ENCODE results near the gene BEND3. TPM values are rescaled to one million over a fixed set of nuclear protein-coding genes. Genes with fewer than 3 reads are reported as not detected.

Gene BEND3
- total and polyA plus RNA-seq, 2 experiments from 2014 or later = 9.2 to 33.7 TPM

GRCh38 chr6:107144666-107145065, 29.4 kb upstream of the BEND3 start:
- TF ChIP-seq ETS1 (IDR thresholded peaks at IDR 0.05) (no peak), STAT1 (IDR thresholded peaks at IDR 0.05; ENCODE audit: unreplicated experiment) (no peak), ZNF114 (CRISPR knock-in tag; IDR thresholded peaks at IDR 0.05) (no peak), CREB1 (CRISPR knock-in tag; IDR thresholded peaks at IDR 0.05; ENCODE audit: low read depth) (no peak), NANOG (IDR thresholded peaks at IDR 0.05; ENCODE audit: borderline replicate concordance) (no peak), ZNF331 (CRISPR knock-in tag; IDR thresholded peaks at IDR 0.05; ENCODE audit: low read depth) (no peak), EZH2phosphoT487 (IDR thresholded peaks at IDR 0.05; ENCODE audit: unreplicated experiment) (no peak), EZH2 (IDR thresholded peaks at IDR 0.05; ENCODE audit: low read depth, unreplicated experiment) (no peak), JUNB (IDR thresholded peaks at IDR 0.05; ENCODE audit: unreplicated experiment) (no peak), POLR2AphosphoS5 (IDR thresholded peaks at IDR 0.05; ENCODE audit: low read depth) (no peak), REST (IDR thresholded peaks at IDR 0.05; ENCODE audit: unreplicated experiment) (no peak), CTCF (conservative IDR thresholded peaks at IDR 0.05; ENCODE audit: low read depth in 2 of 2) (no peak)
- TF ChIP-seq, protein P1, sequence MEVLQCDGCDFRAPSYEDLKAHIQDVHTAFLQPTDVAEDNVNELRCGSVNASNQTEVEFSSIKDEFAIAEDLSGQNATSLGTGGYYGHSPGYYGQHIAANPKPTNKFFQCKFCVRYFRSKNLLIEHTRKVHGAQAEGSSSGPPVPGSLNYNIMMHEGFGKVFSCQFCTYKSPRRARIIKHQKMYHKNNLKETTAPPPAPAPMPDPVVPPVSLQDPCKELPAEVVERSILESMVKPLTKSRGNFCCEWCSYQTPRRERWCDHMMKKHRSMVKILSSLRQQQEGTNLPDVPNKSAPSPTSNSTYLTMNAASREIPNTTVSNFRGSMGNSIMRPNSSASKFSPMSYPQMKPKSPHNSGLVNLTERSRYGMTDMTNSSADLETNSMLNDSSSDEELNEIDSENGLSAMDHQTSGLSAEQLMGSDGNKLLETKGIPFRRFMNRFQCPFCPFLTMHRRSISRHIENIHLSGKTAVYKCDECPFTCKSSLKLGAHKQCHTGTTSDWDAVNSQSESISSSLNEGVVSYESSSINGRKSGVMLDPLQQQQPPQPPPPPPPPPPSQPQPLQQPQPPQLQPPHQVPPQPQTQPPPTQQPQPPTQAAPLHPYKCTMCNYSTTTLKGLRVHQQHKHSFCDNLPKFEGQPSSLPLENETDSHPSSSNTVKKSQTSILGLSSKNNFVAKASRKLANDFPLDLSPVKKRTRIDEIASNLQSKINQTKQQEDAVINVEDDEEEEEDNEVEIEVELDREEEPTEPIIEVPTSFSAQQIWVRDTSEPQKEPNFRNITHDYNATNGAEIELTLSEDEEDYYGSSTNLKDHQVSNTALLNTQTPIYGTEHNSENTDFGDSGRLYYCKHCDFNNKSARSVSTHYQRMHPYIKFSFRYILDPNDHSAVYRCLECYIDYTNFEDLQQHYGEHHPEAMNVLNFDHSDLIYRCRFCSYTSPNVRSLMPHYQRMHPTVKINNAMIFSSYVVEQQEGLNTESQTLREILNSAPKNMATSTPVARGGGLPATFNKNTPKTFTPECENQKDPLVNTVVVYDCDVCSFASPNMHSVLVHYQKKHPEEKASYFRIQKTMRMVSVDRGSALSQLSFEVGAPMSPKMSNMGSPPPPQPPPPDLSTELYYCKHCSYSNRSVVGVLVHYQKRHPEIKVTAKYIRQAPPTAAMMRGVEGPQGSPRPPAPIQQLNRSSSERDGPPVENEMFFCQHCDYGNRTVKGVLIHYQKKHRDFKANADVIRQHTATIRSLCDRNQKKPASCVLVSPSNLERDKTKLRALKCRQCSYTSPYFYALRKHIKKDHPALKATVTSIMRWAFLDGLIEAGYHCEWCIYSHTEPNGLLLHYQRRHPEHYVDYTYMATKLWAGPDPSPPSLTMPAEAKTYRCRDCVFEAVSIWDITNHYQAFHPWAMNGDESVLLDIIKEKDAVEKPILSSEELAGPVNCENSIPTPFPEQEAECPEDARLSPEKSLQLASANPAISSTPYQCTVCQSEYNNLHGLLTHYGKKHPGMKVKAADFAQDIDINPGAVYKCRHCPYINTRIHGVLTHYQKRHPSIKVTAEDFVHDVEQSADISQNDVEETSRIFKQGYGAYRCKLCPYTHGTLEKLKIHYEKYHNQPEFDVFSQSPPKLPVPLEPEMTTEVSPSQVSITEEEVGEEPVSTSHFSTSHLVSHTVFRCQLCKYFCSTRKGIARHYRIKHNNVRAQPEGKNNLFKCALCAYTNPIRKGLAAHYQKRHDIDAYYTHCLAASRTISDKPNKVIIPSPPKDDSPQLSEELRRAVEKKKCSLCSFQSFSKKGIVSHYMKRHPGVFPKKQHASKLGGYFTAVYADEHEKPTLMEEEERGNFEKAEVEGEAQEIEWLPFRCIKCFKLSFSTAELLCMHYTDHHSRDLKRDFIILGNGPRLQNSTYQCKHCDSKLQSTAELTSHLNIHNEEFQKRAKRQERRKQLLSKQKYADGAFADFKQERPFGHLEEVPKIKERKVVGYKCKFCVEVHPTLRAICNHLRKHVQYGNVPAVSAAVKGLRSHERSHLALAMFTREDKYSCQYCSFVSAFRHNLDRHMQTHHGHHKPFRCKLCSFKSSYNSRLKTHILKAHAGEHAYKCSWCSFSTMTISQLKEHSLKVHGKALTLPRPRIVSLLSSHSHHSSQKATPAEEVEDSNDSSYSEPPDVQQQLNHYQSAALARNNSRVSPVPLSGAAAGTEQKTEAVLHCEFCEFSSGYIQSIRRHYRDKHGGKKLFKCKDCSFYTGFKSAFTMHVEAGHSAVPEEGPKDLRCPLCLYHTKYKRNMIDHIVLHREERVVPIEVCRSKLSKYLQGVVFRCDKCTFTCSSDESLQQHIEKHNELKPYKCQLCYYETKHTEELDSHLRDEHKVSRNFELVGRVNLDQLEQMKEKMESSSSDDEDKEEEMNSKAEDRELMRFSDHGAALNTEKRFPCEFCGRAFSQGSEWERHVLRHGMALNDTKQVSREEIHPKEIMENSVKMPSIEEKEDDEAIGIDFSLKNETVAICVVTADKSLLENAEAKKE (CRISPR knock-in tag; IDR thresholded peaks at IDR 0.05) = no peak
- Mint-ChIP-seq H3K4me3 (no peak overlapping the region), H3K4me1 (peaks cover 3% of the 10 kb centered on the region; the same call in 2 of the 3 replicates), H3K9me3 (no peaks in the 10 kb centered on the region), H3K27ac (no peak overlapping the region), H3K36me3 (ENCODE audit: low read depth) (no peaks in the 10 kb centered on the region), H3K27me3 (ENCODE audit: insufficient read depth, low read depth, poor library complexity) (no peaks in the 10 kb centered on the region)
- no peak overlapping the region for H3K27ac ChIP-seq (ENCODE audit: low read depth)
- H3K79me2 ChIP-seq (replicated peaks; ENCODE audit: insufficient read depth) = no peaks in the 10 kb centered on the region
- no peak overlapping the region for H3K4me2 ChIP-seq
- no peaks in the 10 kb centered on the region for H3K36me3 ChIP-seq (ENCODE audit: insufficient read depth)
- H3K27me3 ChIP-seq (ENCODE audit: insufficient read depth) = no peaks in the 10 kb centered on the region
- ATAC-seq = no peak
- no peak overlapping the region for H3K4me3 ChIP-seq
- H2AFZ ChIP-seq = no peak overlapping the region
- H3F3A ChIP-seq (replicated peaks; ENCODE audit: low read depth) = 0 out of 2 replicates have a peak, but pooled peaks cover 3% of the 10 kb centered on the region
- DNase-seq (ENCODE audit: low spot score) = no peak
- H3K9me2 ChIP-seq (ENCODE audit: insufficient read depth) = no peaks in the 10 kb centered on the region
- no peaks in the 10 kb centered on the region for H4K20me1 ChIP-seq (replicated peaks; ENCODE audit: insufficient read depth)
- H3K4me1 ChIP-seq (ENCODE audit: insufficient read depth) = peaks cover 5% of the 10 kb centered on the region

All from GM23338 (cell line).